HG03520 (cell line): ENCODE results near the gene SLC35E3.

Experiments used
- ATAC-seq: cut with Tn5 transposase; IDR thresholded peaks from one replicate; pipeline ENCODE4 v1.9.1; 2021; ENCODE audit warnings: mild to moderate bottlenecking, moderate library complexity; ENCODE audit not compliant: unreplicated experiment

SLC35E3 gene

DNA sequence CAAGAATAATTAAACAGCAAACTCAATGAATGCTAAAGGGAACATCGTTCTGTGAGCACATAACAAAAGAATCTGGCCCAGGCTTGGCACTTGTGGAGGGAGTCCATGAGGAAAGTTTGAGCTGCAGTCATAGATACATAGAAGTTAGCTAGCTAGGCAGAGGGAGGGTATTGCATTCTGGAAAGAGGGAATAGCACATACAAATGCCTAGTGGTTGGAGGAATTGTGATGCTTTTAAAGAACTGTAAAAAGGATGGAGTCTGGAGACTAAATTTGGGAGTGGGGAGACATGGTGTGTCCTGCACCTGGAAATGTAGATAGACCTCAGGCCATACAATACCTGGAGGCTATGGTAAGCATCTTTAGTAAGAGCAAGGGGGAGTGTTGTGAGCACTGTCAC is 24.0 kb downstream of the SLC35E3 start:
- no peak for ATAC-seq

DNA sequence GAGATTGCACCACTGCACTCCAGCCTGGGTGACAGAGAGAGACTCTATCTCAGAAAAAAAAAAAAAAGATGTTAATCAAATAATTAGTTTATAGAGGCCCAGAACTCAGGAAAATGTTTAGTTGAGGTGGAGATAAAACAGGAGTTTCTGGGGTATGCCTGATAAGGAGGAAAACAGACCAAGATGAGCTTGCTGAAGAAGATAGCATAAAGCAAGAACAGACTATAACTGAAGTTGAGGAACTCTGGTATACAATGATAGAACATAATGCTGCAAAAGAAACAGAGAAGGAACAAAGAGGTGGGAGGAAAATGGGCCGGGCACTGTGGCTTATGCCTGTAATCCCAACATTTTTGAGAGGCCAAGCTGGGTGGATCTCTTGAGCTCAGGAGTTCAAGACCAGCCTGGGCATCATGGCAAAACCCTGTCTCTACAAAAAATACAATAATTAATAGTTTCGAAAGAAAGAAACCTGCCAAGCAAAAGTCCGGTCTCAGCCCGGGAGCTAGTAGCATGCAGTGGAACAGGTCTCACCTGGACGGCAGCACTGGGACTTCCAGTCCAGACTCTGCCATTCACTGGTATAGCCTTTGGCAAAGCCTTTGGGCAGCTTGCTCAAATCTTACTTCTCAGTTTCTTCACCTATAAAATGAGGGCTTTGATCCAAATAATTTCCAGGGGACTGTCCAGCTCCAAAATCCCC is 25.4 kb downstream of the SLC35E3 start:
- no peak for ATAC-seq

DNA sequence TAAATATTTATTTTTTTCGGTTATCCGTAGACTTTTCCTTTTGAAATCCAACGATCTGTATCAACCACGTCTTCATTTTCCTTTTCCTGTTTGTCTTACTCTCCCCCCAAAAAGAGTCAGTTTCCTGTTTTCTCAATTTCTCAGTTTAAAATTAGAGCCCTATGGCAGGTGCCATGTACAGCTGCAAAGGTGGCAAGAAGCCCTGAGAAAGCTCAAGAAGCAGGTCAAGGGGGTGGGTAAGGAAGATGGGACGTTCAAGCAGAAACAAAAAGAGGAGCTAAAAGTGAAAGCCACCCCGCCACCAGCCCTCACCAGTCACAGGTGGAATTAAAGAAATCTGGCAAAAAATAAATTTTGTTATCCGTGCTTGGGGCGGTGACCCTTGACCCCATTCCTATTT is 26.7 kb downstream of the SLC35E3 start:
- no peak for ATAC-seq

DNA sequence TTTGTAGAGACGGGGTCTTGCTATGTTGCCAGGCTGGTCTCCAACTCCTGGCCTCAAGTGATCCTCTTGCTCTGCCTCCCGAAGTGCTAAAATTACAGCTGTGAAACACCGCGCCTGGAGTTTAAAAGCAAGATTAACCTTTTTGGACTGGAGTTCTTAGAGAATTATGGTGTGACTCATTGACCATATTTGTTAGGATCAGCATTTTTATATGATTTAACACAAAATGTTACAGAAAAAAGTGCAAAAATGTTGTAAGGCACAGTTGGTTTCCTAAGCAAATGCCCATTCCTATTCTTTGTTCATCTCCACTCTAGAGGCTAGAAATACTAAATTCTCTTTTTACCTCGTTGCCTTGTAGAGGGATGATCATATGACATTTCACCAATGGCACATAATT is 27.6 kb downstream of the SLC35E3 start:
- no peak for ATAC-seq

DNA sequence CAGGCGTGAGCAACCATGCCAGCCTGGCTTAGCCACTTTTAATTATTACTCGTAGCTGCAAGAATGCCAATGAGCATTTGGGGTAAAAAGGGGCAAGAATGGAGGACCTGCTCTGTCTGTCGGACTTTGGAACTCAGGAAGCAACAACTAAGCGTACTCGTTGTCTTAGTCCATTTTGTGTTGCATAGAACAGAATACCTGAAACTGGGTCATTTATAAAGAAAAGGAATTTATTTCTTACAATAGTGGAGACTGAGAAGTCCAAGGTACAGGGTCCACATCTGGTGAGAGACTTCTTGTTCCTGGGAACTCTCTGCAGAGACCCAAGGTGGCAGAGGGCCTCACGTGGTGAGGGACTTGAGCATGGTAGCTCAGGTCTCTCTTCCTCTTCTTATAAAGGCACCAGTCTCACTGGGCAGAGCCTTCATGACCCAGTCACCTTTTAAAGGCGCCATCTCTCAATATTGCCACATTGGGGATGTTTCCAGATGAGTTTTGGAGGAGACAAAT is 29.2 kb downstream of the SLC35E3 start:
- no peak for ATAC-seq

DNA sequence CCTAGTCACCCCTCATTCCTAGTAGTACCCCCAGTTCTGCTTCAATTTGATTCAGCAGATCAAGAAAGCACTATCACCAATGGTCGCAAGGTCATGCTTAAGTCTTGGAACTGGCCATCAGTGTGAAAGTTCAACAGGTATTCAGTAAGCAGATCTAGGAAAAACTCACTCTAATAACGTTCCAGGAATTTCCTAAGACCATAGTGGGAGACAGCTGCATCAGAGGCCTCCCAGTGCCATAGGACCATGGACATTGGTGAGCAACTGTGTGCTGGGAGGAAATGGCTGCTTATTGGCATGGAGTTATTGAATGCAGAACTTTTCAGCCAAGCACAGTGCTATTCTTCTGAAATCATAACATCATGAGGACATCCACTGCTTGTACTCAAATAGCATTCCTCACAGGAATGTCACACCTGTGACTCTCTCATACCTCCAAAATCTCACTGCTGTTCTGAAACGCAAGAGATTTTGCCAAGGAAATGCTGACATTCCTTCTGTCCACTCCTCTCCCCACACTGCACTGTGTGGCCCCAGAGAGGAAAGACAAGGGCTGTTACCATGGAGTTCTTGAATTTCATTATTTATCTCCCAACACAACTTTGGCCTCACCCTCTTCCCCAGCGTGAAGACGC is 31.1 kb downstream of the SLC35E3 start:
- no peak for ATAC-seq

DNA sequence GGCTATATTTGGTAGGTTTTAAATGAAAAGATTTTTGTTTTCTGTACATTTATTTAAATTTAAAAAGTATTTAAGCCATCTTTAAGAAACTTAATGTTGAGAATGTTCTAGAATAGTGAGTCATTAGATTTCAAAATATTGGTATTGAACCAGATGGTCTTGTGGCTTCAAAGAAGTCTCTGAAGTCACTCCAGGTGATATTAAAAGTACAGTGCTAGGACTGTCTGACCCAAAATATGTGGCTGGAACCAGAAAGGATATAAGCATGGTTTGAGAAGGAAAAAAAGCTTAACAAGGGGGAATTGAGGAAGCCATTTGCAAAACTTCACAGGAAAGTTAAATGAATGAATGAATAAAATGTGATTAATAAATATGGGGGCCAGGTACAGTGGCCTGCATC is 33.3 kb downstream of the SLC35E3 start:
- no peak for ATAC-seq

DNA sequence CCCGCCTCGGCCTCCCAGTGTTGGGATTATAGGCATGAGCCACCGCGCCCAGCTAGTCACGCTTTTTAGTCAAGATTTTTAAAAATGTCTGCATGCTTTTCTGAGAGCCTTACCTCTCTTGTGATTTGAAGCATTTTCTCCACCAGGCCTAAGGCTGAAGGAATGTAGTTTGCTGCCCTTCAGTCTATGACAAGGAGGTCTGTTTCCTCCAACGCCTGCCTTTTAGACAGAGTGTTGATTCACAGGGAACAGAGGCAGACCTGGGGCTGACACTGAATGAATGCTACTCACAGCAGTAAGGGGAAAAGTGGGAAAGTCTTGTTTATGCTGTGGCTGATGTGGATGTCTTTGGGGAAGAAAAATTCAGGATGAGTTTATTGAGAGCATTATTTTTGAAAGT is 34.8 kb downstream of the SLC35E3 start:
- no peak for ATAC-seq

DNA sequence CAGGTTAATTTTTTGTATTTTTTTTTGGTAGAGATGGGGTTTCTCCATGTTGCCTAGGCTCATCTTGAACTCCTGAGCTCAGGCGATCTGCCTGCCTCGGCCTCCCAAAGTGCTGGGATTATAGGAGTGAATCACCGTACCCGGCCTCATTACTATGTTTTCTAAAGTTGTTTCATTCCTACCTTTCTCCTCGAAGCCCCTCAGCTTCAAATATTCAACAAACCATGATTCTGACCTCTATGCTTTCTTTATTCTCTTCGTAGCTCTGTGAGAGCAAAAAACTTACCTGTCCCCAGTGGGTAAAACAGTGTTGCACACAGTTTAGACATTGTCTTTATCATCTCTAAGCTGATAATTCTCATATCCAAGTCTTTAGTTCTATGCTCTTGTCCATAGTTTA is 35.8 kb downstream of the SLC35E3 start:
- ATAC-seq, result no peak

DNA sequence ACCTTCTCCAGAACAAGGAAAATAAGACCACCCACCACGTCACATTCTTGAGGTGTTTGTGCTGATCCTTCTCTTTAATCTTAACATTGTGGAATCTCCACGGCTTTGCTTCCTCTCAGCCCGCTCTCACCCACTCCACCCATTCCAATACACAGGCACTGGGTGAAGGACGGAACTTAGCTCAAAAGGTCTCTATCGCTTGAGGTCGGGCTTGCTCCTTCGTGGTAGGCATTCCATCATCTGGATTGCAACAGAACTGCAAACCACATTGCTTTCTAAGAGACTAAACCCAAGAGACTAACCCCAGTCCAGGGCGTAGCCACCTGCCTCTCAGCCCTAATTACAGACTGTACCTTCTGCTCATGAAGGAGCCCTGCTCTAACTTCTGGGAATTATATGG is 38.0 kb downstream of the SLC35E3 start:
- no peak for ATAC-seq

DNA sequence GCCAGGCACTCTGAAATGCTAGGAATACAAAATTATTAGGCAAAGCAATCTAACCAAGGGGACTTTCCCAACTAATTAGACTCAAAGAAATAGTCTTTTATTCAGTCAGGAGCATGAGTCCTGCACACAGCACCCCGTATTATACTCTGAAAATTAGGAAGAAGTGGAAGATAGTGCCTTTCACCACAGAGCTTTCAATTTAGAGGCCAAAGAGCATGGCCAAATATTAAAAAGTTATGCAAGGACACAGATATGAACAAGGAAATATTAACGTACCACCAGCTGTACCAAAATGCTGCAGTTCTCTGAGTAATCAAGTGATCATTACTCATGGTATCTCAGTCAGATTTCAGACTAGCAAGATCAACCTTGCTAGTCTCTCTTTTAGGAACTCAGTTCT is 39.4 kb downstream of the SLC35E3 start:
- no peak for ATAC-seq

DNA sequence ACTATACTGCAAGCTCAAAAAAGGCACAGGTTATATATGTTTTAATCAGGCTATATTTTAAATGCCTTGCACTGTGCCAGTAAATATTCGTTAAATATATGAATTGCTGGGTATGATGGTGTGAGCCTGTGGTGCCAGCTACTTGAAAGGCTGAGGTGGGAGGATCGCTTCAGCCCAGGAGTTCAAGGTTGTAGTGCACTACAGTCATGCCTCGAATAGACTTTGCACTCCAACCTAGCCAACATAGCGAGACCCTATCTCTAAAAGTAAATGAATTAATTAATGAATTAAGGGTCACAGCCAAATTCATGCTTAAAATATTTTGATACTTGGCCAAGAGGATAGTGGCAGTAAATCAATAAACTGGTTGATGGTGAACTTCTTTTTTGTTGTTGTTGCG is 39.8 kb downstream of the SLC35E3 start:
- no peak for ATAC-seq

DNA sequence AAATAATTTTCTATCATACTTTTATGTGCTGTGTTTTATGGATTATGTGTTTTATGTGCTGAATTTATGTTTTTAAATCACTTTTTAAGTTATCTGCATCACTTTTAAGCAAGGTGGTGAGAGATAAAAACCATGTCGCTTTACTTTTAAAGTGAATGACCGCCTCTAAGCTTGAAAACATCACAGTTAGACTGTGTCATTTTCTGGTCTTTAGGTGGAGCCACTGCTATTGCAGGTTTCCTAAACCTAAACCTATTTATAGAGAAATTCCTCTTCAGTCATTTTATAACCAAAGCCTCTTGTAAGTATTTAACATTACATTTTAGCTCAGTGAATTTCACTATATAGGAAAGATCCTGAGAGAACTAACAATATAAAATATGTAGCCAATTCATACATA is 41.0 kb downstream of the SLC35E3 start:
- ATAC-seq, result no peak

DNA sequence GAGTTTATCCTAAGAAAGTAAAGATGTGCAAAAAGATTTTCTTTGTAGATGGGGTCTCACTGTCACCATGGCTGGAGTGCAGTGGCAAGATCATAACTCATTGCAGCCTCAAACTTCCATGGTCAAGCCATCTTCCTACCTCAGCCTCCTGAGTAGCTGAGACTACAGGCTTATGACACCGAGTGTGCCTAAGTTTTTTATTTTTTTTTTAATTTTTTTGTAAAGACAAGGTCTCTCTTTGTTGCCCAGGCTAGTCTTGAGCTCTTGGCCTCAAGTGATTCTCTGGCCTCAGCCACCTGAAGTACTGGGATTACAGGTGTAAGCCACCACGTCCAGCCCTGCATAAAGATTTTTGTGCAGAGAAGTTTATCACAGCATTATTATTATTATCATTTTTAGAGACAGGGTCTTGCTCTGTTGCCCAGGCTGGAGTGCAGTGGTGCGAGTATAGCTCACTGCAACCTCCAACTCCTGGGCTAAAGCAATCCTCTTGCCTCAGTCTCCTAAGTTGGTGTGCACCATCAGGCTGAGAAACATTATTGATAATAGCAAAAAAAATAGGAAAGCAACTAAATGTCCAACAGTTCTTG is 42.7 kb downstream of the SLC35E3 start:
- no peak for ATAC-seq

DNA sequence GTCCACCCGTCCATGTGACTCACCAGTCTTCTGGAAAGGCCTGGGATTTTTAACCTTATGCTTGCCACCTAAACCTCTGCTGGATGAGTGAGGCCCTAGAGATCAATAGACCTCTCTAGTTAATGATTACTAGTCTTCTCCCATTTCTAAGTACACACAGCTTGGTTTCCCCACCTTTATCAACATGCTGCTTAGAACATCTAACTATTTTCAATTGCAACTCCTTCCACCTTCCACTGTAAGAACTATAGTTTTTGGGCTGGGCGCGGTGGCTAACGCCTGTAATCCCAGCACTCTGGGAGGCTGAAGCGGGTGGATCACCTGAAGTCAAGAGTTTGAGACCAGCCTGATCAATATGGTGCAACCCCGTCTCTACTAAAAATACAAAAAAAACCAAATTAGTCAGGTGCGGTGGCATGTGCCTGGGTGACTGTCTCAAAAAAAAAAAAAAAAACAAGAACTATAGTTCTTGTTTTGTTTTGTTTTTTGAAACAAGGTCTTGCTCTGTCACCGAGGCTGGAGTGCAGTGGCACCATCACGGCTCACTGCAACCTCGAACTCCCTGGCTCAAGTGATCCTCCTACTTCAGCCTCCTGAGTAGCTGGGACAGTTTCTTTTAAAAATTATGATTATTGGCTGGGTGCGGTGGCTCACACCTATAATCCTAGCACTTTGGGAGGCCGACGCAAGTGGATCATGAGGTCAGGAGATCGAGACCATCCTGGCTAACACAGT is 43.3 kb downstream of the SLC35E3 start:
- no peak for ATAC-seq

DNA sequence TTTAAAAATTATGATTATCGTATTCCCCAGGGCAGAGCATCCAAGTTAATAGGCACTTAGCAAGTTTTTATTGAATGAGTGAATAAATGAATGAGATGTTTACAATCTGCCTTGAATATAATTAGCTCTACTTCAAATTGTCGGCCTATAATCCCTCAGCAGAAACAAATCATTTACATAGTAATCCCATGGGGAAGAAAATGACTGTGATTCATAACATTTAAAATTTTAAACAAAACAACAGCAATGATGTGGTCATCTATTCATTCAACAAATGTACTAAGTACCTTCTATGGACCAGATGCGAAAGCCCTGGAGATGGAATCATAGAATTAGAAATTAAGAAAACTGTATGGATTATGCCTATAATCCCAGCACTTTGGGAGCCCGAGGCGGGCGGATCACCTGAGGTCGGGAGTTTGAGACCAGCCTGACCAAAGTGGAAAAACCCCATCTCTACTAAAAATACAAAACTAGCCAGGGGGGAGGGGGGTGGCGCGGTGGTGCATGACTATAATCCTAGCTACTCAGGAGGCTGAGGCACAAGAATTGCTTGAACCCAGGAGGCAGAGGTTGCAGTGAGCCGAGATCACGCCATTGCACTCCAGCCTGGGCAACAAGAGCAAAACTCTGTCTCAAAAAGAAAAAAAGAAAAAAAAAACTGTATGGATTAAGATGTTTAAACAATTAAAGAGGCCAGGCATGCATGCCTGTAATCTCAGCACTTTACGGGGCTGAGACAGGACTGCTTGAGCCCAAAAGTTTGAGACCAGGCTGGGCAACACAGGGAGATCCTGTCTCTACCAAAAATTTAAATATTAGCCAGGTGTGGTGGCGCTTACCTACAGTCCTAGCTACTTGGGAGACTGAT is 44.3 kb downstream of the SLC35E3 start:
- ATAC-seq, result no peak

DNA sequence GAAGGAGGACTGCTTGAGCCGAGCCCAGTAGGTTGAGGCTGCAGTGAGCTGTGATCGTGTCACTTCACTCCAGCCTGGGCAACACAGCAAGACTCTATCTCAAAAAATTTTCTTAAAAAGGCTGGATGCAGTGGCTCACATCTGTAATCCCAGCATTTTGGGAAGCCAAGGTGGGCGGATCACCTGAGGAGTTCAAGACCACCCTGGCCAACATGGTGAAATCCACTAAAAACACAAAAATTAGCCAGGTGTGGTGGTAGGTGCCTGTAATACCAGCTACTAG is 44.9 kb downstream of the SLC35E3 start:
- no peak for ATAC-seq

DNA sequence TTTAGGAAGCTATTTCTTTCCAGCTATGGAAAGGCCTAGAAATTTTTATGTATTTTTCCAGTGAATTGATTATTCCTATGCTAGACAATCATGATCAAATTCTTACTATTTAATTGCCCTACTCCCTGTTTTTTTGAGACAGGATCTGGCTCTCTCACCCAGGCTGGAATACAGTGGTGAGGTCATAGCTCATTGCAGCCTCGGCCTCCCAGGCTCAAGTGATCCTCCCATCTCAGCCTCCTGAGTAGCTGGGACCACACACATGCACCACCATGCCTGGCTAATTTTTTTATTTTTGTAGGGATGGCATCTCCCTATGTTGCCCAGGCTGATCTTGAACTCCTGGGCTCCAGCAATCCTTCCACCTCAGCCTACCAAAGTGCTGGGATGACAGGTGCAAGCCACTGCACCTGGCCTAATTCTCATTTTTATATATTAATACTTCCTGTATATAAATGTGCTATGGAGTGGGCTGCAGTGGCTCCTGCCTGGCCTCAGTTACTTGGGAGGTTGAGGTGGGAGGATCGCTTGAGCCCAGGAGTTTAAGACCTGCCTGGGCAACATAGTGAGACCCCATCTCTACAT is 46.0 kb downstream of the SLC35E3 start:
- ATAC-seq, result no peak

DNA sequence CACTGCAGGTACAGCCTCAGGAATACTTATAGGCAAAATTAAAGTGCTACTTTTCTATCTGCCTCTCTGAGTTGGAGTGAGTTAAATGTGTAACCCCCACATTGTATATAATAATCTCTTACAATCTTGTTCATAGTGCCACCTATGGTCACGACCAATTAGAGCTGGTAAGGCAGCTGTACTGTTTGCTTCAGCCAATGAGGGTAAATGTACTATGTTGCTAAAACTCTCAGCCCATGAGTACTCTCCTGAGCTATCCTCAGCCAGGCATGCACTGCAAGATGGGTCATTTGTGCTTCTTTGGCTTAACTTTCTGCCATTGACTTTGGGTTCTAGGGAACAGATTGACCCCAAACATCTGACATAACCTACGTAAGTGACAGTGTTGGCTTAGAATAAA is 47.0 kb downstream of the SLC35E3 start:
- ATAC-seq, result peak; percentile 88

DNA sequence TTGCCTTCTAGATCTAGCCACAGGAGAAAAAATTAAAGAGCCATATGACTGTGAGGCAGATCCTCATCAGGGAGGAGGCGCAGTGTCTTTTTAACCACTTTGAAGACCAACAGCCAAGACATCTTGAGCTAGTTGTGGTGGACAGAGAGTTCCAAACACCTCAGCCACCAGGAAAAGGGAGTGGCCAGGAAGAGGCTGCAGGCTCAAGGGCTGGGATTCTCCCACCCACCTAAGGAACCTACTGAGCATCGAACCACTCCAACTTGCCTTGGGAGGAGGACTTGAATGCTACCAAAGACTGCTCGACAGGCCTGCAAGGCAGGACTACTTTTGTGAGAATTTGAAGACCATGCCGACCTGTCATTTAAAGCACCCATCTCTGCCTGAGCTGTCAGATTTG is 47.5 kb downstream of the SLC35E3 start:
- no peak for ATAC-seq
